ENCODE data around the gene ATG16L1. TPM values are rescaled to one million over a fixed set of nuclear protein-coding genes. Genes with fewer than 3 reads are reported as not detected.

Gene ATG16L1
- total RNA-seq, 1 experiment from 2014 or later = 42.0 TPM

GRCh38 chr2:233287871-233288270 is 36.4 kb downstream of the ATG16L1 start:
- Histone ChIP-seq H2BK120ac (ENCODE audit: low read depth, low read length, poor library complexity, severe bottlenecking) (no peak overlapping the region), H3K9me3 (ENCODE audit: control insufficient read depth, low read depth, low read length) (no peaks in the 10 kb centered on the region), H3K9ac (ENCODE audit: extremely low read depth, insufficient read length, low read length) (no peak overlapping the region), H2BK15ac (ENCODE audit: low read depth, low read length) (no peak overlapping the region), H2BK5ac (ENCODE audit: insufficient read length, low read length) (no peak overlapping the region), H3K27me3 (ENCODE audit: insufficient read depth, low read length) (no peaks in the 10 kb centered on the region), H4K91ac (ENCODE audit: insufficient read length, low read depth, low read length) (no peak overlapping the region), H3T11ph (ENCODE audit: low read length) (no peak overlapping the region), H3K79me2 (ENCODE audit: insufficient read depth, low read length) (no peaks in the 10 kb centered on the region), H4K8ac (replicated peaks; ENCODE audit: insufficient read length, low read depth, low read length) (no peak overlapping the region), H2AK5ac (ENCODE audit: insufficient read length, low read length) (no peak overlapping the region), H4K20me1 (ENCODE audit: control insufficient read depth, insufficient read depth, insufficient read length) (no peaks in the 10 kb centered on the region), H3K23me2 (ENCODE audit: insufficient read length, low read depth, low read length, poor library complexity, severe bottlenecking) (no peaks in the 10 kb centered on the region), H2BK20ac (ENCODE audit: low read depth, low read length, poor library complexity, severe bottlenecking) (no peak overlapping the region), H2AFZ (ENCODE audit: low read length) (no peak overlapping the region), H3K23ac (ENCODE audit: insufficient read length, low read depth, low read length) (no peak overlapping the region), H3K14ac (ENCODE audit: insufficient read depth, low read length) (no peak overlapping the region), H2BK12ac (ENCODE audit: insufficient read length, low read depth, low read length) (no peak overlapping the region), H3K4ac (ENCODE audit: low read depth, low read length) (no peak overlapping the region), H3K79me1 (ENCODE audit: insufficient read depth, low read depth, low read length, poor library complexity, severe bottlenecking) (no peaks in the 10 kb centered on the region), H3K4me2 (ENCODE audit: insufficient read depth, insufficient read length, low read length) (no peak overlapping the region), H3K27ac (ENCODE audit: insufficient read length, low read depth, low read length) (no peak overlapping the region), H3K4me1 (ENCODE audit: insufficient read depth, low read length) (no peaks in the 10 kb centered on the region), H4K5ac (ENCODE audit: insufficient read length, low read depth, low read length) (no peak overlapping the region), H3K56ac (ENCODE audit: insufficient read length, low read depth, low read length) (no peak overlapping the region), H3K18ac (ENCODE audit: insufficient read length, low read depth, low read length) (no peak overlapping the region)
- no peak for DNase-seq
- no peak for TF ChIP-seq CTCF (conservative IDR thresholded peaks at IDR 0.05)
- WGBS (ENCODE audit: extremely low coverage, insufficient read length, low lambda C conversion rate) = no CpG with 5 or more reads among the region's 6 CpGs
- Mint-ChIP-seq H3K36me3 (ENCODE audit: insufficient read depth in 1 of 3, low read depth in 3 of 3) (peaks cover 48 to 84% (median 68%) of the 10 kb centered on the region in 3 experiments; a peak in 6 of 7 replicates), H3K4me3 (no peak overlapping the region), H3K27ac (no peak overlapping the region), H3K9me3 (no peaks in the 10 kb centered on the region), H3K27me3 (ENCODE audit: low read depth) (no peaks in the 10 kb centered on the region), H3K4me1 (peaks cover 0 to 2% of the 10 kb centered on the region in 2 experiments; a peak in 1 of 4 replicates)

Data from H9 (cell line).